ENCODE data around the gene SCD. TPM values are rescaled to one million over a fixed set of nuclear protein-coding genes. Genes with fewer than 3 reads are reported as not detected.

The SCD gene
- total and polyA plus RNA-seq, 9 donors, result 9.8 to 34.9 (median 18.6) TPM

- no peak for DNase-seq
- Histone ChIP-seq H3K36me3 (ENCODE audit: control insufficient read depth, insufficient read depth, low read length) (no peaks in the 10 kb centered on the region), H3K4me3 (ENCODE audit: low read length) (no peak overlapping the region), H3K27ac (ENCODE audit: low read length) (no peak overlapping the region), H3K9me3 (replicated peaks; ENCODE audit: control insufficient read depth, low read depth, low read length) (no peaks in the 10 kb centered on the region), H3K4me1 (ENCODE audit: control insufficient read depth, insufficient read depth, low read length) (no peaks in the 10 kb centered on the region), H3K27me3 (ENCODE audit: control insufficient read depth, insufficient read depth, low read length) (peaks cover 6% of the 10 kb centered on the region)
- WGBS (ENCODE audit: insufficient coverage), result no CpG with 5 or more reads among the region's 4 CpGs
Observed at GRCh38 chr10:100318207-100318606, 28.8 kb upstream of the SCD start.

DNA sequence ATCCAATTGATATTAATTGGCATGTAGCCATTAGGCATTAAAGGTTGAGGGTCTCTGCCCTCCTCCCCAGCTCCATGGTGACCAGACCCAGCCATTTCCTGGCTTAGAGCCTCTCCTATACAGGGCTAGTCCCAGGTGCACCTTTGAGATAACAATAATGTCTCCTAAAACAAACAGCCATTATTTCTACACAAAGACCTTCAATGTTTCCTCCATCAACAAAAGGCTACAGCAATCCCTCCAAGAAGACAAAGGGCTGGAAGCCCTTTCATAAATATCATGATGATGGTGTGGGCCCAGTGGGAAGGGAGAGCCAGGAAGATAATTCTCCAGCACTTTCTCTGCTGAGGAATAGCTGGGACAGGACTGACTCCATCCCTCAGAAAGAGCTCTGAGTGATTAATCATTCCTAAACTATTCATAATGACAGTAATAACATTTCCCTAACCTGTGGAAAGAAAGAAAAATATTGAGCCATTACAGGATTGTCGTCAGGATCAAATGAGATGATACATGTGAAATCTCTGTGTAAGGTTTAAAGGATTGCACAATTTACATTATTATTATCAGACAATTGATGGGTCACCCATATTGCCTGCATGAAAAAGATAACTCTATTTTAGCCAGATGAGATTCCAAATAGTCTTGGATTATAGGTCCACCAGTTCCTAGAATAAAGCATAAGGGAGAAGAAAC, 27.2 kb upstream of the SCD start:
- H3K9me3 ChIP-seq (replicated peaks; ENCODE audit: control insufficient read depth, low read depth, low read length), result no peaks in the 10 kb centered on the region
- H3K4me1 ChIP-seq (ENCODE audit: control insufficient read depth, insufficient read depth, low read length), result no peaks in the 10 kb centered on the region
- no peaks in the 10 kb centered on the region for H3K36me3 ChIP-seq (ENCODE audit: control insufficient read depth, insufficient read depth, low read length)
- no peak overlapping the region for H3K4me3 ChIP-seq (ENCODE audit: low read length)
- WGBS (ENCODE audit: insufficient coverage), result no CpG with 5 or more reads among the region's 1 CpG
- peaks cover 2% of the 10 kb centered on the region for H3K27me3 ChIP-seq (ENCODE audit: control insufficient read depth, insufficient read depth, low read length)
- no peak overlapping the region for H3K27ac ChIP-seq (ENCODE audit: low read length)
- DNase-seq, result no peak

DNA sequence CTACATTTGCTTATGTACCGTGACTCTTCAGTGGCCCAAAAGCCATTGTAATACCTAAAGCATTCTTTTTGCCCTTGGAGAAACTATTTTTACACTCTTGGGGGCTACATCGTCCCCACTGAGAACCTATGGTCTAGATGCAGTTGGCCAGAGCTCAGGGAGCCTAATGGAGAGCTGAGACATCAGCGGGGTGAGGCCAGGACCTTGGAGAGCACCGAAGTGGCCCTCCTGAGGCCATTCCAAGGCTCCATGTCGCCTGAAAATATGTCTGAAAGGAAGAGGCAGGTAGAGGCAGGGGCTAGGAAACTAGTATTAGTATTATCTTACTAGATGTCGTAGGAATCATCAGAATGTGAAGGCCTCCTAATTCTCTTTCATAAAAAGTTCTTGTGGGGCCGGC, 21.9 kb upstream of the SCD start:
- no peak overlapping the region for H3K27ac ChIP-seq (ENCODE audit: low read length)
- 30% methylated on average over 4 of the region's 7 CpGs for WGBS (ENCODE audit: insufficient coverage)
- H3K27me3 ChIP-seq (ENCODE audit: control insufficient read depth, insufficient read depth, low read length), result peaks cover 14% of the 10 kb centered on the region
- H3K4me3 ChIP-seq (ENCODE audit: low read length), result no peak overlapping the region
- H3K36me3 ChIP-seq (ENCODE audit: control insufficient read depth, insufficient read depth, low read length), result no peaks in the 10 kb centered on the region
- peaks cover 5% of the 10 kb centered on the region for H3K4me1 ChIP-seq (ENCODE audit: control insufficient read depth, insufficient read depth, low read length)
- H3K9me3 ChIP-seq (replicated peaks; ENCODE audit: control insufficient read depth, low read depth, low read length), result no peaks in the 10 kb centered on the region
- no peak for DNase-seq

GRCh38 chr10:100327007-100327717, 19.9 kb upstream of the SCD start:
- DNase-seq, result peak; percentile 28
- WGBS (ENCODE audit: insufficient coverage), result 26% methylated on average over 4 of the region's 8 CpGs
- Histone ChIP-seq H3K36me3 (ENCODE audit: control insufficient read depth, insufficient read depth, low read length) (no peaks in the 10 kb centered on the region), H3K27ac (ENCODE audit: low read length) (no peak overlapping the region), H3K27me3 (ENCODE audit: control insufficient read depth, insufficient read depth, low read length) (peaks cover 26% of the 10 kb centered on the region), H3K9me3 (replicated peaks; ENCODE audit: control insufficient read depth, low read depth, low read length) (no peaks in the 10 kb centered on the region), H3K4me3 (ENCODE audit: low read length) (no peak overlapping the region), H3K4me1 (ENCODE audit: control insufficient read depth, insufficient read depth, low read length) (peaks cover 5% of the 10 kb centered on the region)

DNA sequence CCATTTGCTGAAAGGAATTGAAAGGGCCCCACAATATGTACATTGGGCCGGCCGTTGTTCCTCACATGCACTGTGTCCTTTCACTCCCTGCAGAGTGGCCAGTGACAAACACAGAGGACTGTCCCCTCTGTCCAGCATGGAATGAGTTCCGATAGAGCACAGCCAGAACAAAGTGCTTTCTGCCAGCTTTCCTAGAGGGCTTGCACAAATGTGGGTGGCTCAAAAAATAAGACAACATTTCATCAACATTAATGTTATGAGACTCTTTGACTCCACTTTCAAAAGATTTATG, 19.4 kb upstream of the SCD start:
- Histone ChIP-seq H3K9me3 (replicated peaks; ENCODE audit: control insufficient read depth, low read depth, low read length) (no peaks in the 10 kb centered on the region), H3K4me1 (ENCODE audit: control insufficient read depth, insufficient read depth, low read length) (peaks cover 5% of the 10 kb centered on the region), H3K27me3 (ENCODE audit: control insufficient read depth, insufficient read depth, low read length) (peaks cover 27% of the 10 kb centered on the region), H3K36me3 (ENCODE audit: control insufficient read depth, insufficient read depth, low read length) (no peaks in the 10 kb centered on the region), H3K4me3 (ENCODE audit: low read length) (no peak overlapping the region), H3K27ac (ENCODE audit: low read length) (no peak overlapping the region)
- 75% methylated on average over 3 of the region's 3 CpGs for WGBS (ENCODE audit: insufficient coverage)
- no peak for DNase-seq

GRCh38 chr10:100328198-100328597, 18.8 kb upstream of the SCD start:
- no peak for DNase-seq
- WGBS (ENCODE audit: insufficient coverage), result 71% methylated on average over 1 of the region's 5 CpGs
- Histone ChIP-seq H3K9me3 (replicated peaks; ENCODE audit: control insufficient read depth, low read depth, low read length) (no peaks in the 10 kb centered on the region), H3K27ac (ENCODE audit: low read length) (no peak overlapping the region), H3K36me3 (ENCODE audit: control insufficient read depth, insufficient read depth, low read length) (no peaks in the 10 kb centered on the region), H3K4me1 (ENCODE audit: control insufficient read depth, insufficient read depth, low read length) (peaks cover 5% of the 10 kb centered on the region), H3K4me3 (ENCODE audit: low read length) (no peak overlapping the region), H3K27me3 (ENCODE audit: control insufficient read depth, insufficient read depth, low read length) (peaks cover 32% of the 10 kb centered on the region)

DNA sequence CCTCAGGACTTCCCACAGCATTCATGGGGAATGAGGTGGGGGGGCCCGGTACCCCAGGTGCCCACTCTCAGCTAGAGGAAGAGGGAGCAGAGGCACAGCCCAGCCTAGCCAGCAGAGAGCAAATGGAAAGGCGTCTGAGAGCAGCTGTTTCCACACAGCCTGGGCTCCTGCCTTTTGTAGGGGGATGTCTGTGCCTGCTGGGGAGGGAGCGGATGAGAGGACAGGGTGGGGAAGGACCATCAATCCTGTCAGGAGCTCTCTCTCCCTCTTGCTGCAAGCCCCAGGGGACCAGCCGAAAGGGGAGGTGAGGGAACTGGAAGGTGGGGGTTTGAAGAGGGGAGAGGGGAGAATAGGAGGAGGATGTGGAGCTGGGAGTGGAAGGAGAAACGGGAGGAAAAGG, 17.0 kb upstream of the SCD start, which contains the start of gene PKD2L1:
Gene PKD2L1, minus strand, starts transcription at position 150 of the 400 bp plus-strand sequence. Its CDS starts 125 bp downstream, at position 25.
- no peak for DNase-seq
- H3K27ac ChIP-seq (ENCODE audit: low read length), result no peak within 1 kb of the TSS
- H3K4me3 ChIP-seq (ENCODE audit: low read length), result no peak within 1 kb of the TSS
- WGBS (ENCODE audit: insufficient coverage), result 26% methylated on average over 5 of the region's 5 CpGs
- no peaks in the 10 kb centered on the region for H3K9me3 ChIP-seq (replicated peaks; ENCODE audit: control insufficient read depth, low read depth, low read length)
- H3K36me3 ChIP-seq (ENCODE audit: control insufficient read depth, insufficient read depth, low read length), result no peaks in the 10 kb centered on the region
- peaks cover 37% of the 10 kb centered on the region for H3K27me3 ChIP-seq (ENCODE audit: control insufficient read depth, insufficient read depth, low read length)
- H3K4me1 ChIP-seq (ENCODE audit: control insufficient read depth, insufficient read depth, low read length), result peaks cover 5% of the 10 kb centered on the region

DNA sequence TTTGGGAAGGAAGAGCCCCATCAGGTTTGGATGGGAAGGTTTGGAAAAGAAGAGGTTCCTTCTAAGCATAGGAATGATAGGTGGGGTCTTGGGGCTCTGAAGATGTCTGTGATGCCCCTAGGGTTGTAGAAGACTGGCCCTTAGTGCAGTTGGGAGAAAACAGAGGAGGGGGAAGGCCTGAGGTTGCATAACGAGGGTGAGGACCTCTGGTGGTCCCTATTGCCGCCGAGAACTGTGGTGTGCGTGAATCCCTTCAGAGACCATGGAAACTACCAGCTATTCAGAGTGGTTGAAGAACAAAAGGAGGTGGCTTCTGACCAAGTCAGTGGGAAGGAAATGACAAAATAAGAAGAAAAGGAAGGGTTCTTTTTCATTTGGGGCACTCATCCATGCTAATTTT, 13.9 kb upstream of the SCD start:
- Histone ChIP-seq H3K4me1 (ENCODE audit: control insufficient read depth, insufficient read depth, low read length) (no peaks in the 10 kb centered on the region), H3K9me3 (replicated peaks; ENCODE audit: control insufficient read depth, low read depth, low read length) (no peaks in the 10 kb centered on the region), H3K27me3 (ENCODE audit: control insufficient read depth, insufficient read depth, low read length) (peaks cover 34% of the 10 kb centered on the region), H3K4me3 (ENCODE audit: low read length) (no peak overlapping the region), H3K36me3 (ENCODE audit: control insufficient read depth, insufficient read depth, low read length) (no peaks in the 10 kb centered on the region), H3K27ac (ENCODE audit: low read length) (no peak overlapping the region)
- 49% methylated on average over 4 of the region's 4 CpGs for WGBS (ENCODE audit: insufficient coverage)
- no peak for DNase-seq

DNA sequence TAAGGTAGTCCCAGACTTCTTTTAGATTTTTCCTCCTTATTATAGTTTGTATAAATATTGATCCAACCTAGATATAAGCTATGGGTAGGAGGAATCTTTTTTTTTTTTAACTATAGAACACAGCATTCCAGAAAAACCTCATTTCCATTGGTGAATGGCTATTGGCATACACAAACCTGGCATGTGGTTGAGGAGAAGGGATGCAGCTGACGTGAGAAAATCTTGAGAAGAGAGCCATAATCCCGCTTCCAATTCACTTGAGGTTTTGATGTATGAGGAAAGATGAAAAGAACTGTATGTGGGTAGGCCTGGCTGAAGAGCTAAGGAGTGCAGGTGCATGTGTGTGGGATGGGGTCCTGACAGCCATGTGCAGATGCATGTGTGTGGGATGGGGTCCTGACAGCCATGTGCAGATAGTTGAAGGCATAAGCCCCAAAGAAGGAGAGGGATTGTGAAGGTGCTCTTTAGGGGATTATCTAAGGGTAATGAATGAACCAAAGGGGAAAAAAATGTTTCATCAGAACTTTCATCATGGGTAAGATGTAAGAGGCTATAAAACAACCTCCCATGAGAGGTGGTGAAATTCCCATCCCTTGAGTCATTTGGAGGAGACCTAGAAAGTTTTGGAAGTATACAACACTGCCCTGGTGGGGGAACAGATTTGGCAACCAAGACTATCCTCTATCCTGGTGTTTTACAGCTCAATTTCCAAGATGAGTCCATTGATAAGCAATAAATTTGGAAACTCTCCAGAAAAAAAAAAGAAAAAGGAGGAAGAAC, 13.2 kb upstream of the SCD start:
- no CpG with 5 or more reads among the region's 2 CpGs for WGBS (ENCODE audit: insufficient coverage)
- Histone ChIP-seq H3K36me3 (ENCODE audit: control insufficient read depth, insufficient read depth, low read length) (no peaks in the 10 kb centered on the region), H3K9me3 (replicated peaks; ENCODE audit: control insufficient read depth, low read depth, low read length) (no peaks in the 10 kb centered on the region), H3K27ac (ENCODE audit: low read length) (no peak overlapping the region), H3K27me3 (ENCODE audit: control insufficient read depth, insufficient read depth, low read length) (peaks cover 34% of the 10 kb centered on the region), H3K4me1 (ENCODE audit: control insufficient read depth, insufficient read depth, low read length) (no peaks in the 10 kb centered on the region), H3K4me3 (ENCODE audit: low read length) (no peak overlapping the region)
- DNase-seq, result no peak

GRCh38 chr10:100334762-100335161, 12.3 kb upstream of the SCD start:
- H3K27me3 ChIP-seq (ENCODE audit: control insufficient read depth, insufficient read depth, low read length), result peaks cover 28% of the 10 kb centered on the region
- WGBS (ENCODE audit: insufficient coverage), result 90% methylated on average over 2 of the region's 9 CpGs
- no peak overlapping the region for H3K4me3 ChIP-seq (ENCODE audit: low read length)
- H3K9me3 ChIP-seq (replicated peaks; ENCODE audit: control insufficient read depth, low read depth, low read length), result no peaks in the 10 kb centered on the region
- DNase-seq, result no peak
- H3K27ac ChIP-seq (ENCODE audit: low read length), result no peak overlapping the region
- H3K36me3 ChIP-seq (ENCODE audit: control insufficient read depth, insufficient read depth, low read length), result no peaks in the 10 kb centered on the region
- no peaks in the 10 kb centered on the region for H3K4me1 ChIP-seq (ENCODE audit: control insufficient read depth, insufficient read depth, low read length)
